T-helper 2 cell treated with Interferon-gamma antibody and Interleukin-4, amounts not matched to agents 5 μg/mL and 100 μg/mL, for 36 hours (primary cell): ENCODE measurements around the gene NFIC.

Experiments
- DNase-seq: peaks from one replicate; pipeline ENCODE4 v3.0.0; 2021; ENCODE audit warnings: low spot score
- H3K27ac Mint-ChIP-seq: one replicate; pipeline ENCODE4 v1.8.0; 2021; ENCODE audit warnings: mild to moderate bottlenecking, mixed read lengths
- H3K27me3 Mint-ChIP-seq: one replicate; pipeline ENCODE4 v1.8.0; 2021; ENCODE audit warnings: low read depth, mixed read lengths
- H3K36me3 Mint-ChIP-seq: one replicate; pipeline ENCODE4 v1.8.0; 2021; ENCODE audit warnings: low read depth, mixed read lengths
- H3K4me1 Mint-ChIP-seq: one replicate; pipeline ENCODE4 v1.8.0; 2021; ENCODE audit warnings: low read depth, mixed read lengths
- H3K4me3 Mint-ChIP-seq: one replicate; pipeline ENCODE4 v1.8.0; 2022; ENCODE audit warnings: mild to moderate bottlenecking, moderate library complexity, mixed read lengths
- H3K9me3 Mint-ChIP-seq: one replicate; pipeline ENCODE4 v1.8.0; 2021; ENCODE audit warnings: mixed read lengths

Gene NFIC

DNA sequence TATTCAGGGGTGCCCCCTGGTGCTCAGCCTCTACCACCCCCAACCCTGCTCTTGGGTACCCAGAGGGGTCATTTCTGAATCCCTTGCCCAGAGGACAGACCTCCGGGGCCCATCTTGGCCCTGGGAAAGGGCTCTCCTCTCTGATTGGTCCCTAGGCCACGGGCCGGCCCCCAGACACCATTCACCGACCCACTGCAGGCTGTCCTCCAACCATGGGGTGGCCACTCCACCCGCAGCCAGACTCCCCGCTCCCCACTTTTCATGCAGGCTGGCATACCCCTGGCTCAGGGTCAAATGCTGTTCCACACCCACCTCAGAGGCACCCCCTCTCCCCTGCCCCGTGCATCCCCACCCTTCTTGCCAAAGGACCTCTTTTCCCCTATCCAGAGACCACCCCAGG, 99.2 kb downstream of the NFIC start:
- Mint-ChIP-seq H3K4me1 (no peaks in the 10 kb centered on the region), H3K9me3 (peaks cover 3% of the 10 kb centered on the region), H3K27ac (no peak overlapping the region), H3K4me3 (no peak overlapping the region), H3K27me3 (no peaks in the 10 kb centered on the region), H3K36me3 (no peaks in the 10 kb centered on the region)
- no peak for DNase-seq

DNA sequence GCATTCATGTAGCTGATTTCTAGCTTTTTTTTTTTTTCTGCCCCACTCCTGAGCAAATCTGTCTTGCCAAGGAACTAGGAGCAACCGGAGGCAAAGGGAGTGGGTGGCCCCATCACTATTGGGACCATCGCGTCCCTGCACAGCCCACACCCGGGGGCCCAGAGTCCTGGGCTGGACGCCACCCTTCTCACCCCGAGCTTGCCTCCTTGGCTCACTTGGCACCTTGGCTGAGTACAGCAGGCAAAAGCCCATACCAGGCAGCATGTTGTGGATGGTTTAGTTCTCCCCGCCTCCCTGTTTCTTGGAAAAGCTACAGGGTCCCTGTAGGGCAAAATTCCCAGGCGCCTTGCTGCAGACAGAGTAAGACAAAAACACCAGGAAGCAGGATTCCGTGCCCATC, 100.3 kb downstream of the NFIC start:
- Mint-ChIP-seq H3K36me3 (no peaks in the 10 kb centered on the region), H3K27me3 (no peaks in the 10 kb centered on the region), H3K4me3 (no peak overlapping the region), H3K4me1 (no peaks in the 10 kb centered on the region), H3K27ac (no peak overlapping the region), H3K9me3 (peaks cover 3% of the 10 kb centered on the region)
- no peak for DNase-seq

DNA sequence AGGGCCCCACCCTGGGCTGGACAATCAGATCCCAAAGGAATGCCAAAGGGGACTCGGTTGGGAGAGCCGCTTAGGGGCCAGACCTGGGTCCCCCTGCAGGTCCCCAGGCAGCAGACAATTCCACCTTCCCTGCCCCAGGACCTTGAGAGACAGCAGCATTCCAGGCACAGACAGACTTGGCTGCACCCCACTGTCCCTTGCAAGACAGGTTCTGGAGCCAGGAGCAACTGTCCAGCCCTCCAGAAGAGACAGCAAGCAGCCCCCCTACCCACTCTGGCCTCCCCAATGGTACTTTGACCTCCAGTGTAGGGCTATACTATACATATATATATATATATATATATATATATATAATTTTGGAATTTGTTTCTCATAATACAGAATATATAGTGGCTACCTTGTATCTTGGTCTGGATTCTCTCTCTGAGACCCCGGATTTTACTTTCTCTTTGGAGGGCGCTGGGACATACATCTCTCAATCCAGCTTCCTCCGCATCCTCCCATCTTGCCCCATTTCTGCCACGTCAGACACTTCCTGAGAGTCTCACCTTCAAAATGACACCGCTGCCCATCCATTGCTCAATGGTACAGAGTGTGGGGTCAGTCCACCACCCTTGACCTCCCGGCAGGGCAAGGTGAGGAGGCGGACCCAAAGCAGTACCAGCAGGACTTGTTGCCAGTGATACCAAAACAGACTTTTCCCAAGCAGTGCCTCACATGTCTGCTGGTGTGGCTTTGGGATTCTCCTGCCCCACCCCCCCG, 101.2 kb downstream of the NFIC start:
- Mint-ChIP-seq H3K27me3 (no peaks in the 10 kb centered on the region), H3K4me1 (no peaks in the 10 kb centered on the region), H3K9me3 (peaks cover 3% of the 10 kb centered on the region), H3K4me3 (no peak overlapping the region), H3K36me3 (no peaks in the 10 kb centered on the region), H3K27ac (no peak overlapping the region)
- DNase-seq, result no peak

DNA sequence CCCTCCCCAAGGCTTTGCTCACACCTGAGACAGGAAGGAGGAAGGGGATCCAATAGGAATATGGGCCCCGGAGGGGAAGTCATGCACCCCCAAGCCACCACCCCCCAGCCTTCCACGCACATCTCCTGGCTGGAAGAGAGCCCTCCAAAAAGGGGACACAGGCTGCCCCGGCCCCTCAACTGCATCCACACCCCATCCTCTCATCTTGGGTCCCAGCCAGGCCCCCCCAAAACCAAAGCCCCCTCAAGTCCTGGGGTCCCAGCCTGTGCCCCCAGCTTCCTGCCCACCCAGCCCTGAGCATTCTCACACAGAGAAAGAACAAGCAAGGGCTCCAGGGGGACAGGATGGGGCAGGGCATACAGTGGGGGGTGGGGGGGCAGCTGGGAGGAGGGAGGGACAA, 101.8 kb downstream of the NFIC start:
- H3K4me3 Mint-ChIP-seq, result no peak overlapping the region
- no peak for DNase-seq
- H3K27me3 Mint-ChIP-seq, result no peaks in the 10 kb centered on the region
- no peak overlapping the region for H3K27ac Mint-ChIP-seq
- peaks cover 3% of the 10 kb centered on the region for H3K9me3 Mint-ChIP-seq
- H3K36me3 Mint-ChIP-seq, result no peaks in the 10 kb centered on the region
- no peaks in the 10 kb centered on the region for H3K4me1 Mint-ChIP-seq

DNA sequence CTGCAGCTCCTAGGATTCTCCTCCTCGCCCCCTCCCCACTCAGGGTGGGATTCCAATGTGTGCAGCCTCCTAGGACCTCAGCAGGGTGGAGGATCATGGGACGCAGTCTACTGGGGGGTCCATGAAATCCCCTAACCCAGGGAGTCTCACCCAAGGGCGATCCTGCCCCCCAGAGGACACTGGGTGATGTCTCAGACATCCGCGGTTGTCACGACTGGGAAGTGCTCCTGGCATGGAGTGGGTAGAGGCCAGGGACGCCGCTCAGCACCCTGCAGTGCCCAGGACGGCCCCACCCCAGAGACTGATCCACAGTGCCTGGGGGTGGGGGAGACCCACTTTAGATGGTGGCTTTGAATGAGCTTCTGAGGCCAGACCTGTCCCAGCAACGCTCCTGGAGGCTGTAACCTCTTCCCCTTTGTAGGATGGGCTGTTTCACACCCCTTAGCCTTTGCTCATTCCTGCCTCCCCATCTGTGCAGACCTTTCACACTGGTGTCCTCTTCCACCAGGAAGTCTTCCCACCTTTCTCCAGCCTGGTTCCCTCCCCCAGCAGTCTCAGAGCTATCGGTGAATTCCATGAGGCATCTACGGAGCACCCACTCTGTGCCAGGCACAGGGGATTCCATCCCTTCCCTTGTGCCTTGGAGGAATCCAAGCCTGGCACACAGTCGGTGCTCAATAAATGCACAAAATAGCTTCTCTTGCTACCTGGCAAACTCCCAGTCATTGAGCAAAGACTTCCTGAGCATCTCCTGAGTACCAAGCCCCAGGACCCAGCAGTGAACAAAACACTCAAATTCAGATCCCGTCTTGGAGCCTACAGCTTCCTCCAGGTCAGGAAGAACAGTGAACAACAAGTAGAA, 103.5 kb downstream of the NFIC start:
- Mint-ChIP-seq H3K4me1 (no peaks in the 10 kb centered on the region), H3K36me3 (no peaks in the 10 kb centered on the region), H3K27ac (no peak overlapping the region), H3K4me3 (no peak overlapping the region), H3K27me3 (no peaks in the 10 kb centered on the region), H3K9me3 (peaks cover 3% of the 10 kb centered on the region)
- DNase-seq, result no peak

DNA sequence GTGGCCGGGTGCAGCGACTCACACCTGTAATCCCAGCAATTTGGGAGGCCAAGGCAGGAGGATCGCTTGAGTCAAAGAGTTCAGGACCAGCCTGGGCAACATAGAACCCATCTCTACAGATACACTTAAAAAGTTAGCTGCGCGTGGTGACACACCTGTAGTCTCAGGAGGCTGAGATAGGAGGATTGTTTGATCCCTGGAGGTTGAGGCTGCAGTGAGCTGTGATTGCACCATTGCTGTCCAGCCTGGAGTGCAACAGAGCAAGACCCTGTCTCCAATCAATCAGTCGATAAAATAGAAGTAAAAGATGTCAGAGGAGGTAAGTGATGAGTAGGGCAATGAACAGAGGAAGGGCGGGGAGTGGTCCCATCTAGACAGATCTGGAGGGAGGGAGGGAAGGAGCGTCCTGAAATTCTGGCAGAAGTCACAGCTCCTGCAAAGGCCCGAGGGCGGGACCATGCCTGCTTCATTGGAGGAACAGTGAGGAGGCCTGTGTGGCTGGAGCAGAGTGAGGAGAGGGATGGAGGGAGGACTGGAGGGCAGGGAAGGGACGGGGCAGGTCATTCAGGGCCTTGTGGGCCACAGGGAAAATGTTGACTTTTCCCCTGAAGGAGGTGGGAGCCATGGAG, 104.2 kb downstream of the NFIC start:
- Mint-ChIP-seq H3K27ac (no peak overlapping the region), H3K9me3 (peaks cover 3% of the 10 kb centered on the region), H3K27me3 (no peaks in the 10 kb centered on the region), H3K4me3 (no peak overlapping the region), H3K36me3 (no peaks in the 10 kb centered on the region), H3K4me1 (no peaks in the 10 kb centered on the region)
- DNase-seq, result no peak

DNA sequence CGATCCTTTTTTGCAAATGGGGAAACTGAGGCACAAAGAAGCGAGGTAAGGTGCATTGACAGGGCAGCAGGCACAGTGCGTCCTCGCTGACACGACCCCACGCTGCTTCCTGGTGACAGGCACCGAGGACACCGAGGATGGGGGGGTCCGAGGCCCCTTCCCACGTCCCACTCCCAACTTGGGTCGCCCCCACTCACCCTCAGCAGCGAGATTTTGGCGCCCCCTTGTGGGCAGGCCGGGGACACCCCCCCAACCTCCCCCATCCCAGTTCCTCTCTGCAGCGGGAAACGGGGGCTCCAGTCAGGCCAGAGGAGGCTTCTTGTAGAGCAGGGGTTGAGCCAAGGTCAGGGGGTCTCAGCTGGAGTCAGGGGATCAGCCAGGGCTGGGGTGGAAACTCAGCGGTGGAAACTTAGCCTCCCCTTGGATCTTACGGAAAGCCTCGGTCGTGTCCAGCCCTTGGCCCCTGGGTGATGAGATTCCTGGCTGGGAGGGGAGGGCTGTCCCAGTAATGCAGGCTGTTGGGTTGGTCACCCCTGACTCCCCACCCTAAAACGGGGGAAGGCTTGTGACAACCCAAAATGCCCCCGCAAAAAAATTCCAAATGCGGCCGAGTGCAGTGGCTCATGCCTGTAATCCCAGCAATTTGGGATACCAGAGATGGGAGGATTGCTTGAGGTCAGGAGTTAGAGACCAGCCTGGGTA, 105.7 kb downstream of the NFIC start:
- Mint-ChIP-seq H3K9me3 (peaks cover 3% of the 10 kb centered on the region), H3K27ac (no peak overlapping the region), H3K4me1 (no peaks in the 10 kb centered on the region), H3K36me3 (no peaks in the 10 kb centered on the region), H3K27me3 (no peaks in the 10 kb centered on the region), H3K4me3 (no peak overlapping the region)
- no peak for DNase-seq

DNA sequence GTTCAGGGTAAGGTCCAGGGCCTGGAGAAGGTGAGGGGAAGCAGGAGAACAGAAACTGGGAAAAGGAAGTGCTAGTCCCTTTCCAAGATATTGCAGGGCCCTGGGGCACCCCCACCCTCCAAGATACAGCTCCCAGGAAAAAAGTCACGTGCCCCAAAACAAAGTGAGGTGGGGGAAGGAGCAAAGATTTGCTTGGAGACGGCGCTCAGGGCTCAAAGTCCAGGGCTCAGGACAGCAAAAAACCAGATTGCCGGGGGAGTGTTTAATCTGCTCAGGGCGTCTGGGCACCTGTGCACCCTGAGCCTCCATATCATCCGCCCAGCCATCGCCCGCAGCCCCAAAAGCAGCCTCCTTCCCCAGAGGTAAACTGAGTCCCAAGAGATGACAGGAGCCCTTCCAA, 107.6 kb downstream of the NFIC start:
- no peak for DNase-seq
- Mint-ChIP-seq H3K4me3 (no peak overlapping the region), H3K4me1 (peaks cover 10% of the 10 kb centered on the region), H3K27me3 (peaks cover 2% of the 10 kb centered on the region), H3K36me3 (no peaks in the 10 kb centered on the region), H3K9me3 (no peaks in the 10 kb centered on the region), H3K27ac (no peak overlapping the region)

DNA sequence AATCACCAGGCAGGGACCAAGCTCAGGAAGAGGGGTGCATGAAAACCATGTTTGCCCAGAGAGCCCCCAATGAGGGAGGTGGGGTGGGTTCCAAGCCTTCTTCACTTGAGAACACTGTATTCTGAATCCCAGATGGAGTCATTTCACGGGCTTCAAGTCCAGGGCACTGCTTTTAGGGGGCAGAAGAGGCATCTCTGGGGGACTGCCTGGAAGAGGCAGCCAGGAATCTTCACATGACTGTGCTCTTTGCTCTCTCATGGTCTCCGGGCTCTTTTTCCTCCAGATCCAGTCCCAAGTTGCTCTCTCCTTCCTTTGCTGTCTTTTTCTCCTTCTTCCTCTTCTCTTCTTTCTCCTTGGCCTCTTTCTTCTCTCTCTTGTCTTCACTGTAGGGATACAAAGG, 108.2 kb downstream of the NFIC start:
- H3K4me3 Mint-ChIP-seq, result no peak overlapping the region
- no peak for DNase-seq
- peaks cover 2% of the 10 kb centered on the region for H3K27me3 Mint-ChIP-seq
- no peaks in the 10 kb centered on the region for H3K36me3 Mint-ChIP-seq
- H3K4me1 Mint-ChIP-seq, result peaks cover 16% of the 10 kb centered on the region
- no peak overlapping the region for H3K27ac Mint-ChIP-seq
- H3K9me3 Mint-ChIP-seq, result no peaks in the 10 kb centered on the region

DNA sequence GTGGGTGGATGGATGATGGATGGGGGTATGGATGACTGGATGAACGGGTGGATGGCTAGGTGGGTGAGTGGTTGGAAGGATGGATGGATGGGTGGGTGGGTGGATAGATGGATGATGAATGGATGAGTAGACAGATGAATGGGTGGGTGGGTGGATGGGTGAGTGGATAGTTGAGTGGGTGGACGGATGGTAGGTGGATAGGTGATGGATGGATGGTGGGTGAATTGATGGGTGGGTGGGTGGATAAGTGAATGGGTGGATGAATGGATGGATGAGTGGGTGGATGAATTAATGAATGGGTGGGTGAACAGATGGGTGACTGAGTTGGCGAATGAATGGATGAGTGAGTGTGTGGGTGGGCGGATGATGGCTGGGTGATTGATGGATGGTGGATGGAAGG, 109.1 kb downstream of the NFIC start:
- H3K4me3 Mint-ChIP-seq, result no peak overlapping the region
- no peaks in the 10 kb centered on the region for H3K36me3 Mint-ChIP-seq
- H3K4me1 Mint-ChIP-seq, result peaks cover 17% of the 10 kb centered on the region
- no peaks in the 10 kb centered on the region for H3K9me3 Mint-ChIP-seq
- no peak for DNase-seq
- no peak overlapping the region for H3K27ac Mint-ChIP-seq
- H3K27me3 Mint-ChIP-seq, result peaks cover 2% of the 10 kb centered on the region

DNA sequence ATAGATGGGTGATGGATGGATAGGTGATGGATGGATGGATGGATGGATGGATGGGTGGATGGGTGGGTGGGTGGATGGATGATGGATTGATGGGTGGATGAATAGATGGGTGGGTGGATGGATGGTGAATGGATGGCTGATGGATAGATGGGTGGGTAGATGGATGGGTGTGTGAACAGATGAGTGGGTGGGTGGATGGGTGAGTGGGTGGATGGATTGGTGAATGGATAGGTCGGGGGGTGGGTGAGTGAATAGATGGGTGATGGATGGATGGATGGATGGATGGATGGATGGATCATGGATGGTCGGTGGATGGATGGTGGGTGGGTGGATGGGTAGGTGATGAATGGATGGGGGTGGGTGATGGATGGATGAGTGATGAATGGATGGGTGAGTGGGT, 110.4 kb downstream of the NFIC start:
- peaks cover 2% of the 10 kb centered on the region for H3K27me3 Mint-ChIP-seq

DNA sequence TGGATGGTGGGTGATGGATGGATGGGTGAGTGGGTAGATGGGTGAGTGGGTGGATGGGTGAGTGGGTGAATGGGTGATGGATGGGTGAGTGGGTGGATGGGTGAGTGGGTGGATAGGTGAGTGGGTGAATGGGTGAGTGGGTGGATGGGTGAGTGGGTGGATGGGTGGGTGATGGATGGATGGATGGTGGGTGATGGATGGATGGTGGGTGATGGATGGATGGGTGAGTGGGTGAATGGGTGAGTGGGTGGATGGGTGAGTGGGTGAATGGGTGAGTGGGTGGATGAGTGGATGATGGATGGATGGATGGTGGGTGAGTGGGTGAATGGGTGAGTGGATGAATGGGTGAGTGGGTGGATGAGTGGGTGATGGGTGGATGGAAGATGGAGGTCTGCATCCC, 111.1 kb downstream of the NFIC start:
- no peak for DNase-seq
- Mint-ChIP-seq H3K27ac (no peak overlapping the region), H3K9me3 (no peaks in the 10 kb centered on the region), H3K27me3 (peaks cover 2% of the 10 kb centered on the region), H3K4me1 (peaks cover 17% of the 10 kb centered on the region), H3K4me3 (no peak overlapping the region), H3K36me3 (no peaks in the 10 kb centered on the region)

More for the DNA sequence above, 110.4 kb downstream of the NFIC start:
- DNase-seq, result no peak
- Mint-ChIP-seq H3K4me3 (no peak overlapping the region), H3K4me1 (peaks cover 17% of the 10 kb centered on the region), H3K27ac (no peak overlapping the region), H3K36me3 (no peaks in the 10 kb centered on the region), H3K9me3 (no peaks in the 10 kb centered on the region)

DNA sequence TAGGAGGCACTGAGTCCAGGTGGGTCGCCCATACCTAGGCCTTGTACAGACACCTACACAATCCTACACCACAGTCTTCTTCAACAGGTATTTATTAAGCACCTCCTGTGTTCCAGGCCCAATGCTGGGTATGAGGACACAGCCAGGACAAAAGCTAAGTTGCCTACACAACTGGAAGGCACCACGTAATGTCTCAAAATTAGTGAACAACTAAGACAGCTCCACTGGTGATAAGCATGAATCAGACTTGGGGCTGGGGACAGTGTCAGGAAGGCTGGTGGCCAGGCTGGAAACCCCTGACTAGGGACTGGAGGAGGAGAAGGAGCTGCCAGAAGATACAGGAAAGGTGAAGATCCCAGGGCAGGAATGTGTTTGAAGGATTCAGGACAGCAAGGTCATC, 111.6 kb downstream of the NFIC start:
- no peak for DNase-seq
- peak overlapping the region; percentile 73 for H3K4me3 Mint-ChIP-seq
- H3K4me1 Mint-ChIP-seq, result peaks cover 17% of the 10 kb centered on the region
- H3K9me3 Mint-ChIP-seq, result no peaks in the 10 kb centered on the region
- H3K27ac Mint-ChIP-seq, result peak overlapping the region; percentile 60
- no peaks in the 10 kb centered on the region for H3K36me3 Mint-ChIP-seq
- H3K27me3 Mint-ChIP-seq, result peaks cover 2% of the 10 kb centered on the region
